OCI-LY3 (cell line): ENCODE data around the gene MFAP2.

Experiments used
- H2AFZ ChIP-seq: fragments of 200-600, 300-600 bp; shearing (Covaris generic); 2 replicates; pipeline ENCODE4 v1.6.0; 2014; ENCODE audit warnings: antibody characterized with exemption, low read depth, low read length
- H3K27ac ChIP-seq: fragments of 200-600, 300-600 bp; sonication (generic); 2 replicates; pipeline ENCODE4 v1.5.1; 2014; ENCODE audit warnings: mild to moderate bottlenecking, low read length, moderate library complexity, mixed read lengths
- H3K27me3 ChIP-seq: fragments of 200-600, 300-600 bp; sonication (generic); 2 replicates; pipeline ENCODE4 v1.6.1; 2014; ENCODE audit warnings: low read depth, low read length, mixed read lengths
- H3K36me3 ChIP-seq: fragments of 200-600, 300-600 bp; sonication (generic); replicated peaks from 2 replicates; pipeline ENCODE3; 2014; ENCODE audit warnings: low read depth, low read length, mixed read lengths
- H3K4me1 ChIP-seq: fragments of 300-600, 200-600 bp; sonication (generic); 2 replicates; pipeline ENCODE4 v1.6.1; 2014; ENCODE audit warnings: low read length, mixed read lengths
- H3K4me2 ChIP-seq: fragments of 200-600, 300-600 bp; sonication (generic); 2 replicates; pipeline ENCODE4 v1.6.1; 2014; ENCODE audit warnings: low read length, mixed read lengths
- H3K4me3 ChIP-seq: fragments of 300-600, 200-600 bp; sonication (generic); 2 replicates; pipeline ENCODE4 v1.5.1; 2014; ENCODE audit warnings: antibody characterized with exemption, mild to moderate bottlenecking, low read length, moderate library complexity
- H3K79me2 ChIP-seq: fragments of 300-600, 200-600 bp; shearing (Covaris generic); 2 replicates; pipeline ENCODE4 v1.6.1; 2014; ENCODE audit warnings: mild to moderate bottlenecking, low read length, mixed read lengths
- H3K9ac ChIP-seq: fragments of 300-600, 200-600 bp; shearing (Covaris generic); 2 replicates; pipeline ENCODE4 v1.6.0; 2014; ENCODE audit warnings: mild to moderate bottlenecking, low read length, moderate library complexity
- H3K9me3 ChIP-seq: fragments of 200-600, 300-600 bp; shearing (Covaris generic); 2 replicates; pipeline ENCODE4 v1.6.1; 2014; ENCODE audit warnings: low read length, mixed read lengths; ENCODE audit not compliant: insufficient read depth
- H4K20me1 ChIP-seq: fragments of 200-600, 300-600 bp; sonication (generic); 2 replicates; pipeline ENCODE4 v1.6.1; 2016; ENCODE audit warnings: low read length, mixed read lengths; ENCODE audit not compliant: insufficient read depth
- EZH2phosphoT487 ChIP-seq: fragments of 200-600 bp; shearing (Covaris generic); IDR thresholded peaks from 2 replicates; pipeline ENCODE4 v1.6.1; 2018; ENCODE audit warnings: antibody characterized with exemption, mixed run types, low read depth
- TF ChIP-seq, protein P1 (sequence below): fragments of 200-600, 300-600 bp; sonication (generic); IDR thresholded peaks from 2 replicates; pipeline ENCODE4 v1.5.1; 2014; ENCODE audit warnings: antibody characterized with exemption, low read length, low read depth

Gene MFAP2

GRCh38 chr1:16978139-16978538 lies 2.3 kb downstream of the MFAP2 start:
- H3K4me3 ChIP-seq: no peak overlapping the region
- no peak overlapping the region for H3K9ac ChIP-seq
- H3K79me2 ChIP-seq: no peaks in the 10 kb centered on the region
- no peak overlapping the region for H2AFZ ChIP-seq
- no peaks in the 10 kb centered on the region for H3K4me1 ChIP-seq
- no peaks in the 10 kb centered on the region for H4K20me1 ChIP-seq
- TF ChIP-seq, protein P1, sequence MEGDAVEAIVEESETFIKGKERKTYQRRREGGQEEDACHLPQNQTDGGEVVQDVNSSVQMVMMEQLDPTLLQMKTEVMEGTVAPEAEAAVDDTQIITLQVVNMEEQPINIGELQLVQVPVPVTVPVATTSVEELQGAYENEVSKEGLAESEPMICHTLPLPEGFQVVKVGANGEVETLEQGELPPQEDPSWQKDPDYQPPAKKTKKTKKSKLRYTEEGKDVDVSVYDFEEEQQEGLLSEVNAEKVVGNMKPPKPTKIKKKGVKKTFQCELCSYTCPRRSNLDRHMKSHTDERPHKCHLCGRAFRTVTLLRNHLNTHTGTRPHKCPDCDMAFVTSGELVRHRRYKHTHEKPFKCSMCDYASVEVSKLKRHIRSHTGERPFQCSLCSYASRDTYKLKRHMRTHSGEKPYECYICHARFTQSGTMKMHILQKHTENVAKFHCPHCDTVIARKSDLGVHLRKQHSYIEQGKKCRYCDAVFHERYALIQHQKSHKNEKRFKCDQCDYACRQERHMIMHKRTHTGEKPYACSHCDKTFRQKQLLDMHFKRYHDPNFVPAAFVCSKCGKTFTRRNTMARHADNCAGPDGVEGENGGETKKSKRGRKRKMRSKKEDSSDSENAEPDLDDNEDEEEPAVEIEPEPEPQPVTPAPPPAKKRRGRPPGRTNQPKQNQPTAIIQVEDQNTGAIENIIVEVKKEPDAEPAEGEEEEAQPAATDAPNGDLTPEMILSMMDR: no peak
- no peak for TF ChIP-seq EZH2phosphoT487
- H3K36me3 ChIP-seq: no peaks in the 10 kb centered on the region
- no peak overlapping the region for H3K4me2 ChIP-seq
- H3K27me3 ChIP-seq: no peaks in the 10 kb centered on the region
- no peak overlapping the region for H3K27ac ChIP-seq
- no peaks in the 10 kb centered on the region for H3K9me3 ChIP-seq

- Histone ChIP-seq H3K36me3 (no peaks in the 10 kb centered on the region), H3K4me3 (no peak overlapping the region), H3K79me2 (no peaks in the 10 kb centered on the region), H3K4me1 (no peaks in the 10 kb centered on the region), H3K4me2 (no peak overlapping the region), H3K9me3 (no peaks in the 10 kb centered on the region), H2AFZ (no peak overlapping the region), H3K27ac (no peak overlapping the region), H4K20me1 (no peaks in the 10 kb centered on the region), H3K27me3 (no peaks in the 10 kb centered on the region), H3K9ac (no peak overlapping the region)
- no peak for TF ChIP-seq EZH2phosphoT487
- TF ChIP-seq, protein P1: no peak
Observed at GRCh38 chr1:16977377-16977776, 3.0 kb downstream of the MFAP2 start.

- Histone ChIP-seq H3K9me3 (no peaks in the 10 kb centered on the region), H3K4me2 (no peak overlapping the region), H3K79me2 (no peaks in the 10 kb centered on the region), H3K36me3 (no peaks in the 10 kb centered on the region), H3K4me3 (no peak overlapping the region), H3K27ac (no peak overlapping the region), H3K27me3 (no peaks in the 10 kb centered on the region), H3K9ac (no peak overlapping the region), H3K4me1 (no peaks in the 10 kb centered on the region), H2AFZ (no peak overlapping the region), H4K20me1 (no peaks in the 10 kb centered on the region)
- TF ChIP-seq EZH2phosphoT487: no peak
- TF ChIP-seq, protein P1: no peak
Observed at GRCh38 chr1:16976966-16977365, 3.5 kb downstream of the MFAP2 start.

DNA sequence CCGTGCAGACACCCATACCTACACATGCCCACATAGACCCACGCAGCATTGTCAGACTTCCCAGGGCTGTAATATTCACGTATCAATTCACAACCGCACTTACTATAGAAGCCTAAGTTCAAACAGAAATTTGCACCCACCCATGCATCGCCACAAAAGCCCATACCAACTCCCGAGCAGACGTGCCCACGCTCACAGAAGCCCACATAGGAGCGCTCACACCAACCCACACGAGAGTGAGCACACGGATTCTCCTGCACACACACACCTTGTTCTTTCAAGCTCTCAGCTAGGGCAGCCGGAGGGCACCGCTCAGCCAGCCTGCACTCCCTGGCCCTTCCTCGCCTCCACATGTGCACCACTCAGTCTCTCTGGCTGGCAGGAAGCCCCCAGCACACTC lies 4.6 kb downstream of the MFAP2 start:
- no peak overlapping the region for H3K4me2 ChIP-seq
- H3K9me3 ChIP-seq: no peaks in the 10 kb centered on the region
- H3K9ac ChIP-seq: no peak overlapping the region
- no peak overlapping the region for H3K4me3 ChIP-seq
- TF ChIP-seq, protein P1: no peak
- TF ChIP-seq EZH2phosphoT487: no peak
- H3K27ac ChIP-seq: no peak overlapping the region
- H3K27me3 ChIP-seq: no peaks in the 10 kb centered on the region
- no peaks in the 10 kb centered on the region for H3K36me3 ChIP-seq
- no peaks in the 10 kb centered on the region for H3K79me2 ChIP-seq
- H4K20me1 ChIP-seq: no peaks in the 10 kb centered on the region
- no peak overlapping the region for H2AFZ ChIP-seq
- no peaks in the 10 kb centered on the region for H3K4me1 ChIP-seq
